Body of pancreas (tissue), 4 donors: ENCODE data around the gene PROZ. TPM values are rescaled to one million over a fixed set of nuclear protein-coding genes. Genes with fewer than 3 reads are reported as not detected.

ENCODE experiments used
- ATAC-seq: fragments of 150-250 bp; one replicate; pipeline ENCODE4 v1.9.1; 2016
- DNase-seq, 4 donors: peaks; one replicate each; pipeline ENCODE4 v3.0.0-alpha.2; 2019
- H3K27ac ChIP-seq, 4 donors: fragments of 200-600 bp; sonication (generic); 1 replicate in 3 of 4; 2 replicates in 1 of 4; pipeline versions ENCODE4 v1.5.1 to v1.6.1; 2016 to 2019; ENCODE audit warnings: mild to moderate bottlenecking in 1 of 4, mixed read lengths in 1 of 4, moderate library complexity in 1 of 4
- H3K27me3 ChIP-seq, 2 donors: fragments of 200-600 bp; sonication (generic); one replicate each; pipeline ENCODE4 v1.6.0; 2016; ENCODE audit warnings: mild to moderate bottlenecking in 1 of 2
- H3K36me3 ChIP-seq, 2 donors: fragments of 200-600 bp; sonication (generic); replicated peaks in 1 of 2; 2 replicates each; pipeline ENCODE4 v1.5.1; 2016; ENCODE audit warnings: low read depth in 2 of 2; ENCODE audit not compliant: insufficient read depth in 1 of 2
- H3K4me1 ChIP-seq: fragments of 200-600 bp; sonication (generic); one replicate; pipeline ENCODE4 v1.6.0; 2016
- H3K4me3 ChIP-seq, 2 donors: fragments of 200-600 bp; sonication (generic); 1 replicate in 1 of 2; 2 replicates in 1 of 2; pipeline ENCODE4 v1.5.1; 2016 to 2019
- H3K9me3 ChIP-seq, 3 donors: fragments of 200-600 bp; sonication (generic); 1 replicate in 2 of 3; 2 replicates in 1 of 3; pipeline ENCODE4 v1.5.1; 2016
- CTCF ChIP-seq, 7 experiments: fragments of 450-650 bp in 4 of 7; fragments of 200-600 bp in 3 of 7; sonication (generic) in 3 of 7; IDR thresholded peaks; one replicate each; pipeline ENCODE4 v1.5.1; 2016 to 2019; ENCODE audit warnings: antibody characterized with exemption in 7 of 7
- POLR2A ChIP-seq, 3 donors: fragments of 450-650 bp; IDR thresholded peaks; one replicate each; pipeline ENCODE4 v1.6.1; 2016; ENCODE audit warnings: antibody characterized with exemption in 3 of 3, mild to moderate bottlenecking in 2 of 3
- WGBS, 2 donors: methylation state at CpG; one replicate each; pipeline ENCODE4 v1.1.5; 2017; 5-methylcytosine and 5-hydroxymethylcytosine counted together
- intact Hi-C: fragments of 100-400 bp; cut with DNase I; formaldehyde crosslinking; loops from one replicate; pipeline ENCODE4 v1.15.1; 2023
- total RNA-seq, 2 donors: library from RNA; depleted of rRNA; stranded (reverse); fragments of >200 nt; gene quantifications; one replicate each; pipeline ENCODE4 v1.1.0, GENCODE V29; 2016

The PROZ gene
- total RNA-seq, 2 donors from 2014 or later = not detected

- no peak overlapping the region for H3K4me3 ChIP-seq
- peaks cover 6% of the 10 kb centered on the region for H3K4me1 ChIP-seq
- no peaks in the 10 kb centered on the region for H3K9me3 ChIP-seq
- no peaks in the 10 kb centered on the region for H3K27me3 ChIP-seq
- H3K36me3 ChIP-seq = no peaks in the 10 kb centered on the region
- no peak for ATAC-seq
- no peak for TF ChIP-seq POLR2A (IDR thresholded peaks at IDR 0.05)
- TF ChIP-seq CTCF (IDR thresholded peaks at IDR 0.05) = no peak
- no peak for DNase-seq
- intact Hi-C loops = no loop called here
- 74 to 84% methylated on average over 20 to 41 of the region's 42 CpGs for WGBS, 2 donors
- no peak overlapping the region for H3K27ac ChIP-seq
Observed at GRCh38 chr13:113118261-113119021, 40.0 kb upstream of the PROZ start.

DNA sequence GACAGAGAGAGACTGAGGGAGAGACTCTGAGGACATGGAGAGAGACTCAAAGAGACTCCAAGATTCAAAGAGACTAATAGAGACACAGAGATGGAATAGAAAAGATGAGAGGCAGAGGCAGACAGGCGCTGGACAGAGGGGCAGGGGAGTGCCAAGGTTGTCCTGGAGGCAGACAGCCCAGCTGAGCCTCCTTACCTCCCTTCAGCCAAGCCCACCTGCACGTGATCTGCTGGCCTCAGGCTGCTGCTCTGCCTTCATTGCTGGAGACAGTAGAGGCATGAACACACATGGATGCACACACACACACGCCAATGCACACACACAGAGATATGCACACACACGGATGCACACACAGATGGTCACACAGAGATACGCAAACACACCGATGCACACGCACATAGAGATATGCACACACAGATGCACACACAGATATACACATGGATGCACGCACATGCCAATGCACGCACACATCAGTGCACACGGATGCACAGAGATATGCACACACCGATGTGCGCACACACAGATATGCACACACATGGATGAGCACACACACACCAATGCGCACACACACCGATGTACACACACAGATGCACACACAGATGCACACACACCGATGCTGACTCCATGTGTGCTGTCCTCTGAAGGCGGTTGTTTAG lies 39.2 kb upstream of the PROZ start:
- Histone ChIP-seq H3K27ac (no peak overlapping the region), H3K4me3 (no peak overlapping the region), H3K36me3 (no peaks in the 10 kb centered on the region), H3K9me3 (no peaks in the 10 kb centered on the region), H3K4me1 (peaks cover 6% of the 10 kb centered on the region), H3K27me3 (no peaks in the 10 kb centered on the region)
- ATAC-seq = no peak
- no peak for DNase-seq
- TF ChIP-seq POLR2A (IDR thresholded peaks at IDR 0.05) (no peak), CTCF (IDR thresholded peaks at IDR 0.05) (no peak)
- 68 to 77% methylated on average over 13 to 16 of the region's 16 CpGs for WGBS, 2 donors
- intact Hi-C loops = no loop called here

DNA sequence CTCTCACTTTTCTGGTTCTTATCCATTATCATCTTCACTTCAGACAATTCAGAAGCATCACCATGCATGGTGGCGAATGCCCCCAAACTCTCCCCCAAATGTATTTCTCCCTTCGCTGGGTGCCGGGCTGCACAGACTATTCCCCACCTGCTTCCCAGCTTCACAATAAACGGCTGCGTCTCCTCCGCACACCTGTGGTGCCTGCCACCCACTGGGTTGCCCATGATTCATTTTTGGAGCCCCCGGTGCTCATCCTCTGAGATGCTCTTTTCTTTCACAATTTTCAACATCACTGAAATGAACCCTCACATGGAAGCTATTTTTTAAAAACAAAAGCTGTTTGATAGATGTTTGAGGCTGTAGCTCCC lies 38.6 kb upstream of the PROZ start:
- H3K9me3 ChIP-seq = no peaks in the 10 kb centered on the region
- WGBS, 2 donors = 81 to 85% methylated on average over 7 of the region's 7 CpGs
- H3K27ac ChIP-seq = no peak overlapping the region
- H3K4me1 ChIP-seq = peaks cover 6% of the 10 kb centered on the region
- no peaks in the 10 kb centered on the region for H3K27me3 ChIP-seq
- intact Hi-C loops = no loop called here
- H3K36me3 ChIP-seq = no peaks in the 10 kb centered on the region
- TF ChIP-seq CTCF (IDR thresholded peaks at IDR 0.05) (no peak), POLR2A (IDR thresholded peaks at IDR 0.05) (no peak)
- DNase-seq (no peak), ATAC-seq (no peak)
- H3K4me3 ChIP-seq = no peak overlapping the region

DNA sequence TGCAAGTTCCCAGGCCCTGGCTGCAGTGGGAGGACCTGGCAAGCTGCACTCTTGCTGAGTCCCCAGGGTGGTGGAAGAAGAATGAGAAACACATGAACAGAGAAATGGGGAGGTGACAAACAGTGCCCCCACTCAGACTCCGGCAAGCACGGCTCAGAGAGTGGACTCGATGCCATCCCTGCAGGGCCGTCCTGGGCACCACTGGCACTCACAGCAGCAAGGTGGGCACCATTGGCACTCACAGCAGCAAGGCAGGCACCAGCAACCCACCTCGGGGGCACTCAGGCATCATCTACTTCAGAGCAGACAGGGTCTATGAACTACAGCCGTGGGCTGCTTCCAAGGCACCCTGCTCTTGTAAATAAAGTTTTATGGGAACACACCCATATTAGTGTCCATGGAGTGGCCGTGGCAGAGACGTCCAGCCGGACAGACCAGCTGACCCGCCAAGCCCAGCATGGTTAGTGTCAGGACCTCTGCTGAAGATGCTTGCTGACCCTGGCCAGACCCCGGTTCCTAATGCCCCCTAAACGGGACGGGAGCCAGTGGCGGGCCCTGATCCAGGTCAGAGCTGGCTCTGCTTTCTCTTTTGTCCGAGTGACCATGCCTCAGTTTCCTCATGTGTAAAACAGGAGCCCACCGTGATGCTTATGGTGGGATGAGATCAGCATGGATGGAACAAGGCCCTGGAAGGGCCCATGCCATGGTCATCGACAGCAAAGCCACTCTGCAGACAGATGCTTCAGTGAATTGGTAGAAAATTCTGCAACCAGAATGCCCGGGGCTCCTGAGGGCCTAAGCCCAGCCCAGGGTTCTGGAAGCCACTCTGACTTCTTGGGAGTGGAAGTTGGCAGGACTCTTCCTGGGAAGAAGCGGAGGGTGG lies 37.9 kb upstream of the PROZ start:
- H3K36me3 ChIP-seq = no peaks in the 10 kb centered on the region
- no peaks in the 10 kb centered on the region for H3K27me3 ChIP-seq
- no peak for TF ChIP-seq POLR2A (IDR thresholded peaks at IDR 0.05)
- no peak for TF ChIP-seq CTCF (IDR thresholded peaks at IDR 0.05)
- no peak overlapping the region for H3K27ac ChIP-seq
- H3K4me3 ChIP-seq = no peak overlapping the region
- 78 to 83% methylated on average over 5 to 19 of the region's 19 CpGs for WGBS, 2 donors
- no peaks in the 10 kb centered on the region for H3K9me3 ChIP-seq
- intact Hi-C loops = no loop called here
- peaks cover 6% of the 10 kb centered on the region for H3K4me1 ChIP-seq
- ATAC-seq (no peak), DNase-seq (peak in 1 of 4 donors; percentile 0)
